ENCODE results near the gene SNPH.

SNPH gene

GRCh38 chr20:1272368-1273100, 6.4 kb downstream of the SNPH start:
- DNase-seq (ENCODE audit: extremely low spot score) = no peak
- no peak for TF ChIP-seq SUZ12 (IDR thresholded peaks at IDR 0.05)
- no peak for TF ChIP-seq NFRKB (IDR thresholded peaks at IDR 0.05)
- TF ChIP-seq ZNF384 (IDR thresholded peaks at IDR 0.05) = no peak
- TF ChIP-seq CTBP1 (IDR thresholded peaks at IDR 0.05; ENCODE audit: borderline replicate concordance) = no peak
- TF ChIP-seq ELF4 (IDR thresholded peaks at IDR 0.05) = no peak
- TF ChIP-seq TARDBP (IDR thresholded peaks at IDR 0.05) = no peak
- no peak for TF ChIP-seq BHLHE40 (IDR thresholded peaks at IDR 0.05; ENCODE audit: borderline replicate concordance)
- no peak for TF ChIP-seq HDGF (IDR thresholded peaks at IDR 0.05; ENCODE audit: borderline replicate concordance)
- TF ChIP-seq LEF1 (IDR thresholded peaks at IDR 0.05; ENCODE audit: borderline replicate concordance) = no peak
- ChIA-PET POLR2A (no interaction called here), CTCF (no interaction called here)

GRCh38 chr20:1273366-1273765, 7.3 kb downstream of the SNPH start:
- CTCF ChIA-PET = no interaction called here
- no peak for DNase-seq (ENCODE audit: extremely low spot score)
- POLR2A ChIA-PET = no interaction called here
- TF ChIP-seq BHLHE40 (IDR thresholded peaks at IDR 0.05; ENCODE audit: borderline replicate concordance) (no peak), FOXM1 (IDR thresholded peaks at IDR 0.05; ENCODE audit: borderline replicate concordance) (no peak), SP1 (IDR thresholded peaks at IDR 0.05) (no peak), ELF4 (IDR thresholded peaks at IDR 0.05) (no peak)

- ChIA-PET CTCF (interaction anchor here (0.6 kb wide), 1 partner anchor 975 kb away, joined by 4 read pairs; no protein-coding TSS in a partner anchor), POLR2A (interaction anchor here (1.8 kb wide), 1 partner anchor 9 kb away, joined by 5 read pairs; the partner anchor contains the start of gene SNPH)
- no peak for DNase-seq (ENCODE audit: extremely low spot score)
Observed at GRCh38 chr20:1274485-1275311, 8.6 kb downstream of the SNPH start.

GRCh38 chr20:1275919-1276318, 9.8 kb downstream of the SNPH start:
- ChIA-PET POLR2A (interaction anchor here (1.8 kb wide), 1 partner anchor 10 kb away, joined by 5 read pairs; the partner anchor contains the start of gene SNPH), CTCF (no interaction called here)
- no peak for DNase-seq (ENCODE audit: extremely low spot score)
- TF ChIP-seq HDGF (IDR thresholded peaks at IDR 0.05; ENCODE audit: borderline replicate concordance) (no peak), FOXM1 (IDR thresholded peaks at IDR 0.05; ENCODE audit: borderline replicate concordance) (no peak), ELF4 (IDR thresholded peaks at IDR 0.05) (no peak), SUZ12 (IDR thresholded peaks at IDR 0.05) (no peak), SP1 (IDR thresholded peaks at IDR 0.05) (no peak), TARDBP (IDR thresholded peaks at IDR 0.05) (no peak), ZNF384 (IDR thresholded peaks at IDR 0.05) (no peak), ARNT (IDR thresholded peaks at IDR 0.05) (no peak), PKNOX1 (IDR thresholded peaks at IDR 0.05) (no peak), L3MBTL2 (conservative IDR thresholded peaks at IDR 0.05) (no peak)

More at GRCh38 chr20:1274485-1275311, 8.6 kb downstream of the SNPH start:
- TF ChIP-seq HDGF (IDR thresholded peaks at IDR 0.05; ENCODE audit: borderline replicate concordance) (no peak), L3MBTL2 (conservative IDR thresholded peaks at IDR 0.05) (no peak), ZNF384 (IDR thresholded peaks at IDR 0.05) (no peak), NFRKB (IDR thresholded peaks at IDR 0.05) (no peak), FOXK2 (IDR thresholded peaks at IDR 0.05) (no peak), SP1 (IDR thresholded peaks at IDR 0.05) (no peak), ELF4 (IDR thresholded peaks at IDR 0.05) (no peak)

GRCh38 chr20:1277529-1278322, 11.6 kb downstream of the SNPH start:
- POLR2A ChIA-PET = no interaction called here

GRCh38 chr20:1278993-1279392, 12.9 kb downstream of the SNPH start:
- ChIA-PET POLR2A (no interaction called here), CTCF (no interaction called here)
- no peak for DNase-seq (ENCODE audit: extremely low spot score)
- TF ChIP-seq BHLHE40 (IDR thresholded peaks at IDR 0.05; ENCODE audit: borderline replicate concordance) = no peak
- TF ChIP-seq SUZ12 (IDR thresholded peaks at IDR 0.05) = no peak
- TF ChIP-seq HDGF (IDR thresholded peaks at IDR 0.05; ENCODE audit: borderline replicate concordance) = no peak
- no peak for TF ChIP-seq ARNT (IDR thresholded peaks at IDR 0.05)
- TF ChIP-seq NFRKB (IDR thresholded peaks at IDR 0.05) = no peak
- no peak for TF ChIP-seq LEF1 (IDR thresholded peaks at IDR 0.05; ENCODE audit: borderline replicate concordance)
- TF ChIP-seq ELF4 (IDR thresholded peaks at IDR 0.05) = no peak
- TF ChIP-seq FOXM1 (IDR thresholded peaks at IDR 0.05; ENCODE audit: borderline replicate concordance) = no peak
- TF ChIP-seq FOXA1 (IDR thresholded peaks at IDR 0.05) = no peak
- no peak for TF ChIP-seq PKNOX1 (IDR thresholded peaks at IDR 0.05)
- TF ChIP-seq SP1 (IDR thresholded peaks at IDR 0.05) = no peak
- TF ChIP-seq CTBP1 (IDR thresholded peaks at IDR 0.05; ENCODE audit: borderline replicate concordance) = no peak
- no peak for TF ChIP-seq TARDBP (IDR thresholded peaks at IDR 0.05)
- TF ChIP-seq ZNF384 (IDR thresholded peaks at IDR 0.05) = no peak

More at GRCh38 chr20:1277529-1278322, 11.6 kb downstream of the SNPH start:
- TF ChIP-seq FOXA1 (IDR thresholded peaks at IDR 0.05) (no peak), TARDBP (IDR thresholded peaks at IDR 0.05) (no peak)
- no peak for DNase-seq (ENCODE audit: extremely low spot score)
- CTCF ChIA-PET = no interaction called here
